ENCODE data around the gene DEGS1. TPM values are rescaled to one million over a fixed set of nuclear protein-coding genes. Genes with fewer than 3 reads are reported as not detected.

DEGS1 gene
- total RNA-seq, 1 donor from 2014 or later, result 63.8 TPM

DNA sequence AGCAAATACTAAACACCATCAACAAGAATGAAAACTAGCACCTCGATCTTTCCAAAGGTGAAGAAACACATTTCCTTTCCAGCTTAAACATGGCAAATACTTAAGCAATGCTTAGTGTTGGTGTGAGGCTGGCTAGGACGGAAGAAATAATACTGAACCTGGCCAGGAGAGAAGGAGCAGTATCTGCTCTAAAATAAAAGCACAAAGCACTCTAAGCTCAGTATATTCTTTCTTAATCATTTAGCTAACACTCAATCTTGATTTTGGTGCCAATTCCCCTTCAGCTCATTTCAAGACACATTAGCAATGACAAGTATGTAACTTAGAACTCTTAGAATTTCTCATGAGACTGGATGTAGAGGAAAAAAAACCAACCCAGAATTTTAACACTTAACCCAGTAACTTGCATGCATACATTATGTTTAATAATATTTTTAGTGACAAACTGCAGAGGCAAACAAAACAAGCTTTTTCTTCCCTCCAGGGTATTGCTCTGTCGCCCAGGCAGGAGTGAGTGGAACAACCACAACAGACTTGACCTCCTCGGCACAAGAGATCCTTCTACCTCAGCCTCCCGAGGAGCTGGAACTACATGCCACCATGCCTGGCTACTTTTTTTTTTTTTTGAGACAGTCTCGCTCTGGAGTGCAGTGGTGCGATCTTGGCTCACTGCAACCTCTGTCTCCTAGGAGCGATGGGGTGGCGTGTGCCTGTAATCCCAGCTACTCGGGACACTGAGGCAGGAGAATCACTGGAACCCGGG lies 54.3 kb downstream of the DEGS1 start:
- intact Hi-C loops (cut with DNase I), result no loop called here
- DNase-seq (ENCODE audit: missing footprints) (no peak), ATAC-seq (no peak)

DNA sequence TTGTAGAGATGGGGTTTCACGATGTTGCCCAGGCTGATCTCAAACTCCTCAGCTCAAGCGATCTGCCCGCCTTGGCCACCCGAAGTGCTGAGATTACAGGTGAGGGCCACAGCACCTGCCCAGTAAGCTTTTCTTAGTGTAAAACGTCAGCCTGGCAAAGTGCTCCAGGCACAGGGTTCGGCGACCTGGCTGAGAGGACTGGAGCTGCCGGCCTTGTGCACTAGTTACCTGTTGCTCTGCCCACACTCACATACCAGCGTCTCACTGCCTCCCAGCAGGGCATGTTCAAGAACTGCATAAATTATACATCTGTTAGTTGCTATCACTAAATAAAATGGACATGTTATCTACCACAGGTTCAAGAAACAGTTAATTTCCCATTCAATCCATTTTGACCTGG lies 55.2 kb downstream of the DEGS1 start:
- ATAC-seq (no peak), DNase-seq (ENCODE audit: missing footprints) (no peak)
- intact Hi-C loops (cut with DNase I), result no loop called here

DNA sequence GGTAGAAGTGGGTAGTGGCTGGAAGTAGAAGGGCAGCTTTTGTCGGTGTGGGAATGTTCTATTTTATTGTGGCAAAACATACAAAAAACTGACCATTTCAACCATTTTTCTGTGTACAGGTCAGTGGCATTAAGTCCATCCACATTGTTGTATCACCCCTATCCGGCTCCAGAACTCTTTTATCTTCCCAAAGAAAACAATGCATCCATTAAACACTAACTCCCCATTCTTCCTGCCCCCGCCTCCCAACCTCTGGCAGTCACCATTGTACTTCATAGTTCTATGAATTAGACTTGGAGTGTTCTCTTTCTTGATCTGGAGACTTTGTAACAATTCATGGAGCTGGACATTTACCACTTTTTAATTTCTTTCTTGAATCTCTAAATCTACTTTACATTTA lies 55.7 kb downstream of the DEGS1 start:
- intact Hi-C loops (cut with DNase I), result no loop called here
- DNase-seq (ENCODE audit: missing footprints) (no peak), ATAC-seq (no peak)

Other genes with a start within 250 kb of the DEGS1 start
- 17.3 TPM for gene FBXO28, start 69.1 kb upstream of the DEGS1 start, total RNA-seq
- gene NVL, start 146.9 kb downstream of the DEGS1 start, total RNA-seq, result 8.3 TPM
- gene CNIH4, start 173.6 kb downstream of the DEGS1 start, total RNA-seq, result 31.5 TPM